Medulla oblongata (tissue), 1 donor: ENCODE data around the gene RCAN2.
"Not testable (repeated sequence)": the region's sequence is repeated elsewhere in the genome, so short reads cannot be mapped to it uniquely, and the experiment has no call there.

Experiments
- DNase-seq: peaks from one replicate; pipeline ENCODE4 v3.0.0-alpha.2; 2015; ENCODE audit errors: extremely low spot score

RCAN2 gene

GRCh38 chr6:46390153-46390876 is 100.9 kb downstream of the RCAN2 start:
- peak; percentile 89 for DNase-seq

- DNase-seq, result not testable (repeated sequence)
Measured at GRCh38 chr6:46387728-46388127, 103.5 kb downstream of the RCAN2 start.

GRCh38 chr6:46381579-46381978 is 109.7 kb downstream of the RCAN2 start:
- DNase-seq, result no peak

GRCh38 chr6:46381057-46381456 is 110.2 kb downstream of the RCAN2 start:
- DNase-seq, result no peak

DNA sequence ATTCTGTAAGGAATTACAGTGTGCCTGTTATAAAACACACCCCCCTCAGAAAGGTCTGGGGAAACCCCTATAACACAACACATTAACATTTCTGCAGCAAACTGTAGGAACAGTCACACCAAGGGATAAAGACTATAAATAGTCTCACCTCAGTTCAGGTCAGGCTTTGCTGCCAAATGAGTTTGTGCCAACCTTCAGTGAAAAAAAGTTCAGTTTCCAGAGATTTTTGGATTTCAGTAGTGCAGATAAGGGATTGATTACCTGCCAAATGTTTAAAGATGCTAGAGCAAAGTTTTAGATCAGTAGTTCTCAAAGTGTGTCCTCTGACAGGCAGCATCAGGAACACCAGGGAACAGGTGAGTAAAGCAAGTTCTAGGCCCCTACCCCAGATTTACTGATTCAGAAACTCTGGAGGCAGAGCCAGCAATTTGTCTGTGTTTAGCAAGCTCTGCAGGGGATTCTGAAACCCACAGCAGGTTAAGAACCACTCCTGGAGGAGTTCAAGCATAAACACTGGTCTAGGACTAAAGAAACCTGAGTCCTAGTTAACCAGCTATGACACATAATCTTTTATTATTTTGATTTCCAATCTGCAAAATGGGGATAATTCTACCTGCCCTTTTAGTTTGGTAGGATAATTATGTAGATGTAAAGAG is 111.0 kb downstream of the RCAN2 start:
- no peak for DNase-seq

- DNase-seq, result peak; percentile 81
Measured at GRCh38 chr6:46378882-46379416, 112.3 kb downstream of the RCAN2 start.

- DNase-seq, result no peak
Measured at GRCh38 chr6:46378161-46378881, 112.9 kb downstream of the RCAN2 start.

GRCh38 chr6:46377209-46377608 is 114.0 kb downstream of the RCAN2 start:
- DNase-seq, result no peak

DNA sequence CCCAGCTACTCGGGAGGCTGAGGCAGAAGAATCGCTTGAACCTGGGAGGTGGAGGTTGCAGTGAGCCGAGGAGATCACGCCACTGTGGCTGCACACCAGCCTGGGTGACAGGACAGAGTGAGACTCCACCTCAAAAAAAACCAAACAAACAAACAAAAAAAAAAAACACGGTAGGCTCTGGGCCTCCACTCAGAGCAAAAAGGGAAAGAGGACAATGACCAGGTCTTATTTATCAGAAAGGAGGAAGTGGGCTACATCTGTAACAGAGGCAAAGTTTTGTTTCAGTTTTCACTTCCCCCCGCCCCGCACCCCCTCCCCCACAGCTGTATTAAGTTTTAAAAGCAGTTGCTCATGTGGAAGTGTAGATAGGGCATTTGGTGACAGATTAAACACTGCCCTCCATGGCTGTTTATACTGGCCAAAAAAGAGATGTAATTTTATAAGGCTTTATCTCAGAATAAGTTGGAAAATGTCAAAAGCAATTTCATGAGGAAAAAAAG is 114.6 kb downstream of the RCAN2 start:
- DNase-seq, result peak; percentile 17

DNA sequence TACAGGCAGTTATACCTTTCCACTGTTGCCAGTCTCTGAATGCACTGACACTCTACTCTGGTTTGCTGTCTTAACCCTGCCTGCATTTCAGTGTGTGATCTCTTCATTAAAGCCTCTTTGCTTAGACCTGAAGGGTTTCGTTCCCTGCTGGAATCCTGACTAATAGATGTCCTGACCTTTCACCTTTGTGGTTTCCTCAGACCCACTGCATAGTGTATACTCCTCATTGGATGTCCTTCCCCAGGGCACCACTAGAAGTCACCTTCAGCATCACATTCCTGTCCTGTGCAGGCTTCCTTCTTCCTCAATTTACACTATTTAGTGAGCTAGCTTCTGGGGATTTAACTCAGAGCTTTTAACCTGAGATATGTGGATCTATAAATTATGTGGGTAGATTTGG is 120.6 kb downstream of the RCAN2 start:
- DNase-seq, result no peak

DNA sequence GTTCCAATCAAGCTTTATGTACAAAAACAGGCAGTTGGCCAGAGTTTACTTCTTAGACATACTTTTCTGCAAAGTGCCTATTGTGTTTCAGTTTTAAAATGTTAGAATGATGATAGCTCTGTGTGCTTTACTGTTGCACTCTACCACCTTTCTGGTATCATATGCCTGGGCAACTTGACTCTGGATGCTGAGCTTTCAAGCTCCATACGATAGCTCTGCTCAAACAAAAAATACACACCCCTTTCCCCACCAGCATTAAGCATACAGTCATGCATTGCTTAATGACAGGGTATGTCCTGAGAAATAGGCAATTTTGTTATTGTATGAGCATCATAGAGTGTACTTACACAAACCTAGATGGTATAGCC is 123.1 kb downstream of the RCAN2 start:
- no peak for DNase-seq

GRCh38 chr6:46367354-46368168 is 123.7 kb downstream of the RCAN2 start:
- no peak for DNase-seq

DNA sequence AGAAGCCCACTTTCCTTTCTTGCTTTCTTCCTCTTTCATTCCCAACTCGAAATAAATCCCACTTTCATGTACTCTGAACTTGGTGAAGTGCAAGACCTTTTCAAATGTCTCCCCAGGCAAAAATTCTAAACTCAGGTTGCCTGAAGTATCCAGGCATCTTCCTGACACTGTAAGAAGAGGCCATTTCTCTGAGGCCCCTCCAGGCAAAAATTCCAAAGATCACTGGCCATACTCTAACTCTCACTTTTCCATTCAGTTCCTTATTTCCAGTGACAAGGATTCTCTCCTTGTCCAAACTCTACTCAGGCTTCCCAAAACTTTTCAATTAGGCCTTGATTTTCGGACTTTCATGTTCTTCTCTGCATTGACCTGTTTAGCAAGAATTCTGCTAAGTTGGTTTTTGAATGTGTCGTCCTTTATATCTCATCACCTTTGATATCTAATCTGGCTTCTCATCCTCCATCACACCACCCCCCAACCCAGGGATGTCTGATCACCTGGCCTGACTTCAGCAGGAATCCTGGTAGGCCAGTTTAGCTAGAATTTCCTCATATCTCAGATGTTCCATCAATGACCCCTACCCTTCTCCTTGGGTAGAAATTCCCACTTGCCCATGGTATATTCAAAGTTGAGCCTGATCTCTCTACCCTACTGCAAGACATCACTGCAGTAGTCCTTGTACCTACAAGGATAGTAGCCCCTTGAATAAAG is 124.9 kb downstream of the RCAN2 start:
- DNase-seq, result no peak

DNA sequence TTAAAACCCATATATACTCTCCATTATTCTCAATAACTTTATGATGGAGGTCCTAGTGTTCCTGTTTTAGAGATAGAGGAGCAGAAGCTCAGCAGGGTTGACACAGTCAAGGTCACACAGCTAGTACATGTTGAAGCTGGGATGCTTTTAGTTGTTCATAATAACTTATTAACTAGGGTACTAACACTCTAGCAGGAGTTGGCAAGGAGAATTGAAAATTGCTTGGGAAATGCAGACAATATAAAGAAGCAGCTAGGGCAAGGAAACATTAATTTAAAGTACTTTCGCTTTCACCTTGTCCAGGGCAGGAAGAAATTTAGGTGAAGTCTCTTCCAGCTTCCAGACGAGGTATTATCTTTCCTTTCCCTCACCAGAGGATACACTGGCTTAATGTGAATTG is 133.7 kb downstream of the RCAN2 start:
- no peak for DNase-seq

DNA sequence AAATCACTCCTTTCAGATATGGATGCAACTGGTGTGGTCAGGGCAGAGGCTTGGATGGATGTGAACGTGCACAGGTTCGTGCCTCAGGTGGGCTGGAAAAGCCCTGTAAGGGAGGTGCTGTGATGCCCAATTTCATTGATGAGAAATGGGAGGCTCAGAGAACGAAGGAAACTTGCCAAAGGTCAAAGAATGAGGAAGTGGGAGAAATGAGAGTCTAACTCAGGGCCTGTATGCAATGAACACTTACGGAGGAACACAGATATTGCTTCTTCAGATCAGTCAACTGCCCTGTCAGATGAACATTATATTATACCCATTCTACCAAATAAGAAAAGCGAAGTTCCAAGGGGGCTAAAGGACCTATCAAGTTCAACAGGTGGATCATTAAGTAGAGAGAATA is 134.7 kb downstream of the RCAN2 start:
- DNase-seq, result no peak

DNA sequence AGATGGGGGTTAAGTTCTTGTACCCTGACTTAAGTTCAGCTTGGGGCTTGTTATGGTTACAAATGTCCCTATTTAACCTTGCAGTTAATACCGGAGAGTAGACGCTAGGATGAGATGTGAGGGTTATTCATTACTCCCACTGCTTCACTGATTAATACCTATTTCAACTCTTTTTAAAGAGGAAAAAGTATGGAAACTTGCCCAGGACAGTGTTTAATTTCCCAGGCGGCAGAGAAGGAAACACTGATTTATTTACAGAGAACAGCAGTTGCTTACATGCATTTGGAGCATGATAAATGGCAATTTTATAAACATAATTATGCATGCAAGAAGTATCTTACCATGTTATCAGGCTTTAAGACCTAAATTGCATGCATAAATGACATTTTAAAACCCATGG is 137.7 kb downstream of the RCAN2 start:
- no peak for DNase-seq

- no peak for DNase-seq
Measured at GRCh38 chr6:46352541-46353268, 138.5 kb downstream of the RCAN2 start.

- no peak for DNase-seq
Measured at GRCh38 chr6:46350714-46351113, 140.5 kb downstream of the RCAN2 start.

- DNase-seq, result no peak
Measured at GRCh38 chr6:46347669-46348068, 143.6 kb downstream of the RCAN2 start.

- DNase-seq, result no peak
Measured at GRCh38 chr6:46340246-46340645, 151.0 kb downstream of the RCAN2 start.
